NK-92 (cell line): ENCODE measurements around the gene TIAM2.

ENCODE experiments used
- DNase-seq: peaks from one replicate; lab custom pipeline; 2025; ENCODE audit not compliant: unreplicated experiment; lab: John Stamatoyannopoulos, UW

Gene TIAM2

GRCh38 chr6:155274106-155274505 lies 279.0 kb downstream of the TIAM2 start:
- DNase-seq: no peak

GRCh38 chr6:155274533-155274932 lies 279.4 kb downstream of the TIAM2 start:
- no peak for DNase-seq

- no peak for DNase-seq
Observed at GRCh38 chr6:155275808-155276480, 280.8 kb downstream of the TIAM2 start.

- no peak for DNase-seq
Observed at GRCh38 chr6:155276638-155277037, 281.5 kb downstream of the TIAM2 start.

GRCh38 chr6:155278319-155279049 lies 283.4 kb downstream of the TIAM2 start:
- no peak for DNase-seq

GRCh38 chr6:155284775-155285174 lies 289.7 kb downstream of the TIAM2 start:
- DNase-seq: no peak

- DNase-seq: no peak
Observed at GRCh38 chr6:155287762-155288161, 292.6 kb downstream of the TIAM2 start.

- DNase-seq: no peak
Observed at GRCh38 chr6:155290491-155290890, 295.4 kb downstream of the TIAM2 start.

- DNase-seq: no peak
Observed at GRCh38 chr6:155291291-155291690, 296.2 kb downstream of the TIAM2 start.

- DNase-seq: no peak
Observed at GRCh38 chr6:155292711-155293110, 297.6 kb downstream of the TIAM2 start.

GRCh38 chr6:155297669-155298068 lies 302.6 kb downstream of the TIAM2 start:
- no peak for DNase-seq

GRCh38 chr6:155301867-155302266 lies 306.8 kb downstream of the TIAM2 start:
- DNase-seq: no peak

- DNase-seq: no peak
Observed at GRCh38 chr6:155303361-155303870, 308.3 kb downstream of the TIAM2 start.

- no peak for DNase-seq
Observed at GRCh38 chr6:155306958-155307357, 311.8 kb downstream of the TIAM2 start.
